Fibroblast of skin of right quadriceps (primary cell): ENCODE results near the gene EXOC3.

ENCODE experiments used
- DNase-seq: peaks from one replicate; pipeline ENCODE4 v3.0.0-alpha.2; 2013

The EXOC3 gene

DNA sequence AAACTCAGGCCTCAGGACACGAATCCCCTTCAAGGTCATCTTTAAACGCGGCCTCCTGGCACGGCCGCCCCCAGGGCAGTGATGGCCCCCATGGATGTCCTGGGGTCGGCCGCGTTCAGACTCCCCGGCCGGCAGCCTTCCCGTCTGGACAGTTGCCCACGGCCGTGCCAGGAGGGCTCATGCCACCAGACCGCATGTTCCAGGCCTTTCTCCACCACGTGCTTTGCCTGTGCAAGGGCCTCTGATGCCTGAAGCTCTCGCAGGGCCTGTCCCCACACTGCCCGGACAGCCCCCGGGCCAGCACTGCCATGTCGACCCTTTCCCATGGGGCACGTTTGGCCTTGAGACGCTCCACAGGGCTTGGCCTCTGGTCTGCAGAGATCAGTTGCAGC lies 46.7 kb downstream of the EXOC3 start:
- DNase-seq, result no peak

DNA sequence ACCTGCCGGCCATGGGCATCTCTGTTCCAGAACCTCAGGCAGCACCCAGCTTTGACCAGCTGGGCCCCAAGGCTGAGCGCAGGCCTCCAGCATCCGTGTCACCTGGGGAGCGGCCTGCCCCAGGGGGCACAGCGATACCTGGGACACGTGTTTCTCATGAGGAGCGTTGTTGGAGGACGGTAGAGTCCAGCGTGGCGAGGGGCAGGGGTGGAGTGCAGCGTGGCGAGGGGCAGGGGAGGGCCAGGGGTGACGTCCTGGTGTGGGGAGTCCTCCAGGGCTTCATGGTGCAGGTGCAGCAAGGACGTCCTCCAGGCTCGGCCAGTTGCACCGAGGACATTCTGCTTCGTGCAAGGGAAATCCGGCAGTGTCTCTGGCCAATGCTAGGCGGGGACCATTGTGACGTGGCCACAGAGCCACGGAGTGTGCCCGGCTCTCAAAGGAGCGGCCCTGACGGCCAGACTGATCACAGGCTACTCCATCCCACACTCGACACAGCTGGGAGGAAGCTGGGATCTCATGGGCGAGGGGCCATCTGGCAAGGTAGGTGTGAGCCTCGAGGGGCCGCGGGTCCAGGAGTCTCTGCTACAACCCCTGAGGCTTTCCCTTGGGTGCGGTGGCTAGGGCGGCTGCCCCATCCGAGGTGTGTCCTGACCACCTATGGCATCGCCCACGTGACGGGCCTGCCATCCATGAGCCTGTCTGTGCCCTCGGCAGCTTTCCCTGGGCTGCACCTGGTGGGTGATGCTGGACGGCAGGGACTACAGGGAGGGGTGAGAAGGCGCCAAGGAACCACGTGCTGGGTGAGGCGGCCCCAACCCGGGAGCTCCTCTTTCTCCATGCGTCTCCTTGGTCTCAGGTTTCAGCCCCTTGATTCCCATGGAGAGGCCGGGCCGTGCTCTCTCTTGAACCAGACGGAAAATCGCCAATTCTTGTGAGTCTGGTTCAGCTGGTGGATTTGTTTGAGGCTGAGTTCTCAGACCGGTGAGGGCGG lies 47.4 kb downstream of the EXOC3 start:
- DNase-seq, result no peak

DNA sequence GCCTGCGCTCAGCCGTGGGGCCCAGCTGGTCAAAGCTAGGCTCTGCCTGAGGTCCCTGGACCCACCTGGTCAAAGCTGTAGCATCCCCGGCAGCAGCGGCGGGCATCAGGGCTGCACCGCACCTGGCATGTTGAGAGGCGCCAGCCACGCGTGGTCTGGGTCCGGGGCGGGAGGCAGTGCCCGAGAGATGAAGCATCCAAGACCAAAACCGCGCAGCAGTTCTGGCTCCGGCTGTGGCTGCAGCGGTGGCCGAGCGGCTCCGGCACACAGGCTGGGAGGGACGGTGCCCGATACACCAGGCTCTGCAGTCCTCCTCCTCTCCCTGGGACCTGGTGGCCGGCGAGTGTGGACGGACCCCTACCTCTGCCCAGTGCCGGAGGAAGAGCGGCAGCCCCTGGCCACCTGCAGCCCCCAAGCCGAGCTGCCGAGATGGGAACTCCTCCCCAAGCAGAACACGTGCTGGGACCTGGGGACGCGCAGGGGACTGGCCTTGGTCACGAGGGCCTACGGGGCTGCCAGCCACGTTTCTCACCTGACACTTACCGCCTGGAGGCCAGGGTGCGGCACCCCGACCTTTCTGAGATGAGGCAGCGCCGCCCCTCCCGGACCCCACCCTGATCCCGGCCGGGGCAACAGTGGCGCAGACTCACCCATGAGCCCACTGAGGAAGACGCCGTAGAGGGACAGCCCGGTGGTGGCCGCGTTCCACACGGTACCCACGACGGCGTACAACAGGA lies 48.3 kb downstream of the EXOC3 start:
- no peak for DNase-seq

DNA sequence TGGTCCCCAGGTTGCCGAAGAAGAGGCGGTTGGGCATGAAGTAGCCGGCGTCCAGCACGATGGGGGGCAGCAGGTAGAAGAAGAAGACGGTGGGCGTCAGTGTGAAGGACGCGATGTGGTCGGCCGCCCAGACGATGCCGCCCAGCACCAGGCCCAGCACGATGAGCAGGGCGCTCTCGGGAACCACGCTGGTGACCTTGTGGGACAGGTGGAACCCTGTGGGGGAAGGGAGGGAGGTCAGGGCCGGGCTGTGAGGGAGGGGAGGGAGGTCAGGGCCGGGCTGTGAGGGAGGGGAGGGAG lies 48.8 kb downstream of the EXOC3 start:
- DNase-seq, result no peak

DNA sequence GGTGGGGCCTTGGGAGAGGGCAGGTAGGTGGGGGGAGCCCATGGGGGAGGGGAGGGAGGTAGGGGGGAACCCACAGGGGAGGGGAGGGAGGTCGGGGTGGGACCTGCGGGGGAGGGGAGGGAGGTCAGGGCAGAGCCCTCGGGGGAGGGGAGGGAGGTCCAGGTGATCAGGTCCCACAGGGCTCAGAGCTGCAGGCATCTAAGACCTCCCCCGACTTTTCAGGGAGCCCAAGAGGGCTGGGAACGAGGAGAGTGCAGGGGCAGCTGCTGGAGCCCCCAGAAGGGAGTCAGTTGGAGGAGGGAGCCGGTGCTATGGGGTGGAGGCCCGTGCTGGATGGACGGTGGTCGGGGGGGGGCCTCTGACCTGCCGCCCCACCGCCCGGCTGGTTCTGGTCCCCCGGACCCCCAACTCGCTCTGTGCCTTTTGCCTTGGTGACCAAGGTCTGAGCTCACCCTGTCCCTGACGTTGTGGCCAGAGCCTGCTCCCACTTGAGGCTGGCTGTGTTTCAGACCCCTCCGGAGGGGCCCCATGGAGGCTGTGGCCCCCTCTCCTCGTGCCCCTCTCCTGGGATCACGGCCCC lies 49.4 kb downstream of the EXOC3 start:
- no peak for DNase-seq

DNA sequence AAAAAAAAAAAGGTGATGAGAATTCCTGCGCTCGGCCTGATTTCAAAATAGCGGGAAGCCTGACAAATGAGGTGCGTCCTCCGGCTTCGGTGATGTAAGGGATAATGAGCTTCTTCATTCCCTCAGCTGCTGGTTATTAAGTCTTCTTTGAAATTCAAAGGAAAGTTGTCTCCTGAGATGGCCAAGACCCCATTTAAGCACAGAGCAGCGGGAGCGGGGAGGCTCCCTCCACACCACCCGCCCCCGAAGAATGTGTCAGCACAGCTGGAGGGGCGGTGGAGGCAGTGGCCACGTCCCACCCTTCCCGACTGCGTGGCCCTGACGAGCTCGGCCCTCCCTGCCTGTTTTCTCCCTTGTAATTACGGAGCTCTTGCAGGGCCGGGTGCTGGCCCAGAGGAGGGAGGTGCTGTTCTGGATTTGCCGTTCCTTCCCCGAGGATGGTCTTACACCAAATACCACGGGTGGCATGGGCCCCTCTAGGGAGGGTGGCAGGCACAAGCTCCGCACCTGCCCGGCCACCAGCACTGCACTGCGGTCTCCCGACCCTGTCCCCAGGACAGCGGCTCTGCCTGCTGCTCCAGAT lies 50.2 kb downstream of the EXOC3 start:
- no peak for DNase-seq

DNA sequence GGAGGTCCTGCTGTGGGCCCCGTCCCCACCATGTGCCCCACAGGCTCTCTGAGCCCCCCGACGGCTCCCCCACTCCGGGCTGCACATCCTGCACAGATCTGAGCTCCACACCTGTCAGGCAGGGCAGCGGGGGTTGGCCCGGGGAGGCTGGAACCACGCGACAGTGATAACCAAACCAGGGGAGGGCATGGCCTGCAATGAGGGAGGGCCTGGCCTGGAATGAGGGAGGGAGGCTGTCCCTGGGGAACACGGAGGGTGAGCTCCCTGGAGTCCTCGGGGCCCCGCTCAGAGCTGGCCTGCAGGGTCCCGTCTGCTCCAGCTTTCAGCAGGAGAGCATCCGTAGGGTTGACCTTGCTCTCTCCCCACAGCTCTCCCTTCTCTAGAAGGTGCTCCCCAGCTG lies 50.8 kb downstream of the EXOC3 start:
- no peak for DNase-seq

DNA sequence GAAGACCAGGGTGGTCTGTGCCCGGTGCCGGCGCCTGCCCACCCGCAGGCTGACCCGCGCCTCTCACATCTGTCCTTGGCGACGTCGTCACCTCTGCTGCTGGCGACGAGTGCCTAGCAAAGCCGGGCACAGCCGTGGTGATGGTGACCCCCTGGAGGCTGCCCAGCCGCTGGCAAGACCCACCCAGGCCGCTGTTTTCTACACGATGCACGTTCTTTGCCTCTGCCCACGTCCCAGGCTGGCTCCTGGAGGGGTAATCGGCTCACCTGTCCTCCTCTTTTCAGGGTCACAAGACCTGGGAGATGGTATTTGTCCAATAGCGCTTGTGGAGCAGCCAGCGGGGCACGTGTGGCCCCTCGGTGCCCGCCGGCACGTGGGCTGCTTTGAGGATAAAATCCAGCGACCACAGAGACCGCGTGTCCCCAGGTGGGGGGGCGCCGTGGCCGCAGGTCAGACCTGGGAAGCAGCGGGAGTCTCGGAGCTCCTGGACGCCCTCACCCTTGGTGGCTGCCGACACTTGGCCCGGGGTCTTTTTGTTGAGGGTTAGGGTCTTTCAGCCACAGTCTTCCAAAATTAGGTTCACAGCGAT lies 51.8 kb downstream of the EXOC3 start:
- DNase-seq, result no peak

DNA sequence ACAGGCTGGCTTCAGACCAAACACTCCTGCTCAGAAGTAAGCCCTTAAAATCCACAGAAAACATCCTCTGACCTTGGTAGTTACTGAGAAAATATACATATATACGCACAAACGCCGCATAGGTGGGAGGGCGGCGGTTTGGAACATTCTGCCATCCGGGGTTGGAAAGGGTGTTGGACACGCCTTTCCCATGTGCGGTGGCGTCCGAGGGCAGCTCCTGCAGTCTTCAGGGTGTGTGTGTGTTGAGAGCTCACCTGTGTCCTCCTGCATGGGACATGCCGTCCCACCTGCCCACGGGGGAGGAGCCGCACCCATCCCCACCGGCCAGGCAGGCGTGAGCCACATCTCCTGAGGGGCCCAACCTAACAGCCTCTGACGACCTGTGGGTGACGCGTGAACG lies 53.1 kb downstream of the EXOC3 start:
- DNase-seq, result no peak

DNA sequence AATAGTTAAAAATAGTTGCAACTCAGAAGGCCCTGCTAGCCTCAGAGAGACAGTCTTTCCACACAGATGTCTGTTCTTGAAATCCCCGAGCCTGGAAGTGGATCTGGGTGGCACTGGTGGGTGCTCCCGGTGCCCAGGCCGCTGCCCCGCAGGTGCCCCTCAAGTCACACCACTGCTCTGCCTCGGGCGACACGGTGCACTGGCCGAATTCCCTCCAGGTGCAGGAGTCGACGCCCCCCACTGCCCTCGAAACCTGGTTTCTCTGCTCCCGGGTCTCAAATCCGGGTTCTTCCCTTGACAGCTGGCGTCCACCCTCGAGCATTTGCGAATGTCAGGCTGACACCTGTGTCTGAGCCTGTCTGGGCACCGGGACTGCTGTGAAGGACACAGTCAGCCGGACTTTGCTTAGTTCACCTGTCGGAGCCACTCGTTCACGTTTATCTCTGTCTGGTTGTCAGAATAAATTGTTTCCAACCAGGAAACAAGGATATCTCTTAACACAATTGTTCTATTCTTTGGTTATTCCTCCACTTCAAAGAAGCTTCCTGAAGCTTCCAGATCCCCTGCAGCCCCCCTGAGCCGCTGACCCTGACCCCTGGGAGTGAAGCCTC lies 54.2 kb downstream of the EXOC3 start:
- DNase-seq, result no peak

DNA sequence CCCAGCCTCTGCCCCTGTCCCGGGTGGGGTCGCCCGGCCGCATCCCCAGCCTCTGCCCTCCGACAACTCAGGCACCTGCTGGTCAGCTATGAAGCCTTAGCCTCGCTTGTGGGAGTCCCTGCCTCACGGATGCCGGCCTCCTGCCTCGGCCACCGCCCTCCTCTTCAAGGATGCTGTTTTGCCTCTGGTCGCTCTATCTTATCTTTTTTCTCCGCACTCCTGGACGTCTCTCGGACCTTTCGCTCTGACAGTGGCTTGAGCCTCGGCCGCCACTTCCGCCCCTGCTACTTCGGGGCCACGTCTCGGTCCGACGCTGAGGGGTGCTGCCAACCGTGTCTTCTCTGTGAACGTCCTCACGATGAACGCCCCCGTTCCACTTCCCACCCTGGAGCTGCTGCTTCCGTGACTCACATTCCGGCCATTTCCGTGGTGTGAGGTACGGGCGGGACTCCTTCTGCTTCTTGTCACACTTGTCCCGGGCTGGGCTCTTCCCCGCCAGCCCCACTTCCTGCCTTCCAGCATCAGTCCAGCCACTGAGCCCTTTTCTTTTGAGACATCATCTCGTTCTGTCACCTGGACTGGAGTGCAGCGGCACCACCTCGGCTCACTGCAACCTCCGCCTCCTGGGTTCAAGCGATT lies 55.0 kb downstream of the EXOC3 start:
- DNase-seq, result no peak

DNA sequence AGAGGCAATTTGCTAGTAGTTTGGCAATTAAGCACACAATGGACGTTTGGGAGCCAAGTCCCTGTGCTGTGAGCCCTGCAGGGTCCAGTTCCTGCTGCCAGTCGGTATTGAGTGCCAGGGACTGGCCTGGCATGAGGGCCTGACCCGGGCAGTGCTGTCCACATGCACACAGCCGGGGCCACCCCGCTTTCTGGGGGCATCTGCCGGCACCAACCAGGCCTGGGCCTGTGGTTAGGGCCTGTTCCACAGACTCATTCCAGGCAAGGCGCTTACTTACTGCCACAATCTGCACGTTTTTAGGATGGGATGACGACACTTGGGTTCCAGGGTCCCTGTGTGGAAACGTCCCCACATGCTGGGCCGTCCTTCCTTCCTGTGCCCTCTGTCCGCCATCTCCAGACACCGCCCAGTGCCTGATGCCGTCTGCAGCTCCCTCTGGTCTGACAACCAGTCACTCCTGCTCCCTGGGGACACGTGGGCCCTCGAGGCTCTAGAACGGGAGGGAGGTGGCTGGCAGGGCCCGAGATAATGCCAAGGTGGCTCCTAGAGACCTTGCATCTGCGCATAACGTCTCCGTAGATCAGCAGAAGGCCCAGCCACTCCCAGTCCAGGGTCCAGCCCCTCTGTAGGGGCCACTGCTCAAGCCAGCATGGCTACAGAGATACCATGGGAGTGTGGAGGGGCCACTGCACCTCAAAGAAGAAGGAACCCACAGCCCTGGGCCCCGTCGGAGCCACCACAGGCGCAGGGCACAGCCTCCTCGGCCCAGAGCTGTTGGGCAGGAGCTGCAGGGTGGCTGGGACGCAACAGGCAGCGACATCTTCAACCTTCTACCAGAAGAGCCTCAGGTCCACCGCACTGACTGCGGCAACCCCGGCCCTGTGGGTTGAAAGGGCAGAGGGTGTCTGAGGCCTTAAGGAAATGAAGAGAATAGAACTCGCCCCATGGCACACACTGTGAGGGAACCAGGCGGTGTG lies 56.5 kb downstream of the EXOC3 start:
- no peak for DNase-seq

DNA sequence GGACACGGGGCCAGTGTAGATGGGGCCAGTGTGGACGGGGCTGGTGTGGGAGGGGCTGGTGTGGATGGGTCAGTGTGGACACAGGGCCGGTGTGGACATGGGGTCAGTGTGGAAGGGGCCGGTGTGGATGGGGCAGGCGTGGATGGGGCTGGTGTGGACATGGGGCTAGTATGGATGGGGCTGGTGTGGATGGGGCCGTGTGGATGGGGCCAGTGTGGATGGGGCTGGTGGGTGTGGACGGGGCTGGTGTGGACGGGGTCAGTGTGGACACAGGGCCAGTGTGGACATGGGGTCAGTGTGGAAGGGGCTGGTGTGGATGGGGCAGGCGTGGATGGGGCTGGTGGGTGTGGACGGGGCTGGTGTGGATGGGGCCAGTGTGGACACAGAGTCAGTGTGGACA lies 57.5 kb downstream of the EXOC3 start:
- no peak for DNase-seq

DNA sequence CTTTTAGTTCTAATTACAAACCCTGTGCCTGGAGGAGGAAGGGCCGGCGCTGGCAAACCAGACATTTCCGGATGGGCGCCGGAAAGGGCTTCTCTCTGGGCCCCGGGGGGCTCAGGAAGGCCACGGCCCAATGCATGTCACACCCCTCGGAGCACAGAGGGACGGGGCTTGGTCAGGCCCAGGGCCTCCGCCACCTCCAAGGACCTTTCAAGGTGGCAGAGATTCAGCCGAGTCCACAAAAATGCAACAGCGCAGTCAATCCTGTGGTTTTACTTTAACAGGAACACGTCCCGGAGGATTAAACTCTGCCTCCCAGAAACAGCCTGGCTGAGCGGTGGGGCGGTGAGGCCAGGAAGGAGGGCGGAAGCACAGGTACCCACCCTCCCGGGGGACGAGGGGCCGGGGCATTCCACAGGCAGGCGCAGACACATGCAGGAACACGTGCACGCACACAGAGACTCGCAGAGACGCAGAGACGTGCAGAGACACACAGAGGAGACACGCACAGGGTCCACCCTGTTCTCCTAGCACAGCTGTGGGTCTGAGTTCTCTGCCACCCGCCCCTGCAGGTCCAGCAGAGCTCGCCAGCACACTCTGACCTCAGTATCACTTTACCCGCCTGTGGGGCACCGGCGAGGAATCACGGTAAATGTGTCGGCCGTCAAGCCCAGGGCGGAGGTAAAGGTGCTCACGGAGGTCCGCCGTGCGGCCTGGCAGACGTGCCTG lies 58.3 kb downstream of the EXOC3 start:
- no peak for DNase-seq

DNA sequence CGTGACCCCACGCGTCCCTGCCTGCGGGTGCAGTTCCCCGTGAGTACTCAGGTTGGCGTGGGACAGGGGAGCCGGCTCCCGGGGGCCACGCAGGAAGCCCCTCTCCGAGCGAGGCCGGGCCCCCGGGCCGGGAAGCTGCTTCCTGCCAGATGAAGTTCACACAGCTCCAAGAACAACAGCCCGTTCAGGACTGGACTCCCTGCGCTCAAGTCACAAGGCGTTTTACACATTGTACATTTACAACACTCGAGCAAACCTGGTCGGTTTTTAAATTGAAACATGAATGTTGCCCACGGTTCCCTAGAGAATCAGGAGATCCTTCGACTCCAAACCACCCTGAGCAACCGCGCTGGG lies 58.8 kb downstream of the EXOC3 start:
- no peak for DNase-seq

DNA sequence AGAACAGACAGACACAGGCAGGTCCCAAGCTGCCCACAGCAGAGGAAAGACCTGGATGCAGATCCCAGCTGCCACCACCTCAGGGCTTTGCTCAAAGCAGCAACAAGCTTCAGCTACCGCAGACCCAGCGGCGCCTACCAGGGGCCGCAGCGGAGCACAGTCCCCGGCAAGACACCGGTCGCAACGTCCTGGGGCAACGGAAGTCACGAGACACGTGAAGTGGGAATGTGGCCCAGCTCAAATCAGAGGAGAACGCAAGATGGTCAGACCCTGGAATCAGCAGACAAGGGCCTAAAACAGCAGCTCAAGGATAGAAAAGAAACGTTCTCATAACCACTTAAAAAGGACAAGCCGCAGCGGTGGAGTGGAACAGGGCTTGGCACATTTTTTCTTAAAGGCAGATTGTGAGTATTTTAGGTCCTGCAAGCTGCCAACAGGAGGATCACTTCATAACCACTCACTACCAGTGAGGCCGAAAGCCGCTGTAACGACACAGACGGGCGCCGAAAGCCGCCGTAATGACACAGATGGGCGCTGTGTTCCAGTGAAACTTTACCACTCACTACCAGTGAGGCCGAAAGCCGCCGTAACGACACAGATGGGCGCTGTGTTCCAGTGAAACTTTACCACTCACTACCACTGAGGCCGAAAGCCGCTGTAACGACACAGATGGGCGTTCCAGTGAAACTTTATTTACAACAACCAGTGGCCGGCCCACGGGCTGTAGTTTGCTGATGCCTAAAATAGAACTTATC lies 59.5 kb downstream of the EXOC3 start:
- no peak for DNase-seq

DNA sequence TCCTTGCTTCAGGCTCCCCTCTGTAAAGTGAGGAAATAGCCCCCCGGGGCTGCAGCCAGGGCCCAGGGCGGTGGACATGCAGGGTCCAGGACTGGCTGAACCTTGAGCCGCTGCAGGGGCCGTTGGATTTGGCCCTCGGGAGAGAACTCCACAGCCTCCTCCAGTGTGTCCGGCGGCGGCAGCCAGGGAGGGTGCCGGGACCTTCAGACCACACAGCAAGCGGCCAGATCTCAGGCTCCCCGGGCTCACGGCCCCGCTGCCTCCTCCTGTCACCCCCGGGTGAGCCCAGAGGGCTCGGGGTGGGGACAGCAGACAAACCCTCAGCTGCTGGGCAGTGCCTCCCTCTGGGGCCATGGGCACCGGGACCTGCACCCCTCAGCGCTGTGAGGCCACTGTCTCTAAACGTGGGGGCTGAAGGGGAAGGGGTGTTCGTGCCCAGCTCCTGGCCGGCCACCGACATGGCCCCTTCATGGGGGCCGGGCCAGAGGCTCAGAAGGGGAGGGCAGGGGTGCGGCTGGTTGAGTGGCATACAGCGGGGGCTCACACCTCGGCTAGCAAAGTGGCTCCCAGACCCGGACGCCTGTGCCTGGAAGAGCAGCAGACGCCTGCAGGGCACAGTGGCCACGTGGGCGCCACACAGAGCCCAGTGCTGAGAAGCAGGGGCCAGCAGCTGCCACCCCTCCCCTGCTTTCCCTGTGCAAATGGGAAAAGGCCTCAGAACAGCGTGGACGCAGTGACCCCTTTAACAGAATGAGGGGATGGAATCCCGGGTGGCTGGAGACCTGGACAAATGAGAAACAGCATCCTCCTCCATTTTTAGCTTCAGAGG lies 61.6 kb downstream of the EXOC3 start:
- no peak for DNase-seq

DNA sequence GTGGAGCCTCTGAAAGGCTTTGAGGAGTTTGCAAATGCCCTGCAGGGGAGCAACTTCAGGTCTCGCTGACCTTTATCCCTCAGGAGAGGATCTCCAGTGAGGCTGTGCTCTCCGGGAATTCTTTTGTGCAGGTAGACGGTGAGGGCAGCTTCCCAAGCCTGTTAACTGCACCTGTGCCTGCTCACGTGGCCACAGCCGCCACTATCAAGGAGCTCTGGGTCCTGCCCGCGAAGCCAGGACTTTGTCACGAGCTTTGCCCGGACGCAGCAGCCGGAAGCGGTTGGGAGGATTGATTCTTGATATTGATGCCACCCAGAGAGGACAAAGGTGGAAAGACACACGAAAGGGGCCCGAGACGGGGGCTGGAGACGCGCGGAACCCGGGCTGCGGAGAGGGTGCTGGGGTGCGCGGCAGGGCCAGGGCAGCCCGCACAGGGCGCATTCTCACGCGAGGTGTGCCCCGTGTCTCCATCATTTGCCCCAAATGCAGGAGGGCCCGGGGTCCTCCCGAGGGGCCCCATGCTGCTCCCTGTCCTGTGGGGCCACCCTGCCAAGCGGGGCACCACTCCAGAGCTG lies 63.1 kb downstream of the EXOC3 start:
- no peak for DNase-seq
